Measurements from ENCODE around the gene A2ML1. TPM values are rescaled to one million over a fixed set of nuclear protein-coding genes. Genes with fewer than 3 reads are reported as not detected.

Gene A2ML1
- total RNA-seq, 4 donors from 2014 or later = 5.7 to 9.8 (median 7.1) TPM

- Histone ChIP-seq H3K4me3 (no peak overlapping the region), H3K27me3 (no peaks in the 10 kb centered on the region), H3K4me1 (peaks cover 0 to 4% (median 2%) of the 10 kb centered on the region in 4 donors), H3K36me3 (no peaks in the 10 kb centered on the region), H3K27ac (no peak overlapping the region), H3K9me3 (no peaks in the 10 kb centered on the region)
- 76 to 80% methylated on average over 2 of the region's 2 CpGs for WGBS, 2 donors
- DNase-seq (ENCODE audit: low spot score in 2 of 2) = no peak
- TF ChIP-seq CTCF (IDR thresholded peaks at IDR 0.05) (no peak), POLR2A (IDR thresholded peaks at IDR 0.05) (no peak), EP300 (IDR thresholded peaks at IDR 0.05) (no peak)
These were observed 44.0 kb downstream of the A2ML1 start for GRCh38 chr12:8866429-8866828.

- peaks cover 0 to 4% (median 2%) of the 10 kb centered on the region in 4 donors for H3K4me1 ChIP-seq
- no peak overlapping the region for H3K27ac ChIP-seq
- no peaks in the 10 kb centered on the region for H3K27me3 ChIP-seq
- no peaks in the 10 kb centered on the region for H3K9me3 ChIP-seq
- DNase-seq (ENCODE audit: low spot score in 2 of 2) = no peak
- H3K36me3 ChIP-seq = no peaks in the 10 kb centered on the region
- no peak for TF ChIP-seq POLR2A (IDR thresholded peaks at IDR 0.05)
- TF ChIP-seq CTCF (IDR thresholded peaks at IDR 0.05) = no peak
- TF ChIP-seq EP300 (IDR thresholded peaks at IDR 0.05) = no peak
- H3K4me3 ChIP-seq = no peak overlapping the region
These were observed 44.6 kb downstream of the A2ML1 start for GRCh38 chr12:8867009-8867408.

GRCh38 chr12:8867786-8868185 lies 45.4 kb downstream of the A2ML1 start:
- TF ChIP-seq POLR2A (IDR thresholded peaks at IDR 0.05) (no peak), EP300 (IDR thresholded peaks at IDR 0.05) (no peak), CTCF (IDR thresholded peaks at IDR 0.05) (no peak)
- H3K4me1 ChIP-seq = peaks cover 0 to 4% (median 2%) of the 10 kb centered on the region in 4 donors
- no peak for DNase-seq (ENCODE audit: low spot score in 2 of 2)

GRCh38 chr12:8870586-8870985 lies 48.2 kb downstream of the A2ML1 start:
- H3K36me3 ChIP-seq = no peaks in the 10 kb centered on the region
- WGBS, 2 donors = 64 to 76% methylated on average over 1 of the region's 1 CpG
- no peaks in the 10 kb centered on the region for H3K27me3 ChIP-seq
- TF ChIP-seq EP300 (IDR thresholded peaks at IDR 0.05) = no peak
- no peak for TF ChIP-seq POLR2A (IDR thresholded peaks at IDR 0.05)
- TF ChIP-seq CTCF (IDR thresholded peaks at IDR 0.05) = no peak
- H3K4me1 ChIP-seq = peaks cover 0 to 4% (median 2%) of the 10 kb centered on the region in 4 donors
- H3K9me3 ChIP-seq = no peaks in the 10 kb centered on the region
- DNase-seq (ENCODE audit: low spot score in 2 of 2) = no peak
- peak overlapping the region in 3 of 4 donors; percentile 15 to 82 (median 74) for H3K27ac ChIP-seq
- no peak overlapping the region for H3K4me3 ChIP-seq

More at GRCh38 chr12:8867786-8868185, 45.4 kb downstream of the A2ML1 start:
- H3K9me3 ChIP-seq = no peaks in the 10 kb centered on the region
- no peaks in the 10 kb centered on the region for H3K27me3 ChIP-seq
- H3K4me3 ChIP-seq = no peak overlapping the region
- no peaks in the 10 kb centered on the region for H3K36me3 ChIP-seq
- WGBS, 2 donors = 88 to 93% methylated on average over 6 of the region's 6 CpGs
- no peak overlapping the region for H3K27ac ChIP-seq

- Histone ChIP-seq H3K4me3 (no peak overlapping the region), H3K27ac (peak overlapping the region in 2 of 4 donors; percentile 15 to 82), H3K36me3 (no peaks in the 10 kb centered on the region), H3K27me3 (no peaks in the 10 kb centered on the region), H3K4me1 (peaks cover 0 to 4% (median 2%) of the 10 kb centered on the region in 4 donors), H3K9me3 (no peaks in the 10 kb centered on the region)
- DNase-seq (ENCODE audit: low spot score in 2 of 2) = no peak
- TF ChIP-seq EP300 (IDR thresholded peaks at IDR 0.05) = peak in 1 of 2 donors; percentile 65
- TF ChIP-seq POLR2A (IDR thresholded peaks at IDR 0.05) = no peak
- no peak for TF ChIP-seq CTCF (IDR thresholded peaks at IDR 0.05)
These were observed 48.6 kb downstream of the A2ML1 start for GRCh38 chr12:8871068-8871467.

All from tibial nerve (tissue), 4 donors.